GM20000 (cell line): ENCODE results near the gene BNIPL.

Experiments used
- DNase-seq: peaks from one replicate; pipeline ENCODE4 v3.0.0; 2012; ENCODE audit warnings: low spot score
- TF ChIP-seq, protein P1 (sequence below): IDR thresholded peaks from 2 replicates; pipeline ENCODE4 v1.5.1; 2012; ENCODE audit warnings: mild to moderate bottlenecking, control low read depth; ENCODE audit errors: extremely low read depth, missing control alignments

The BNIPL gene

DNA sequence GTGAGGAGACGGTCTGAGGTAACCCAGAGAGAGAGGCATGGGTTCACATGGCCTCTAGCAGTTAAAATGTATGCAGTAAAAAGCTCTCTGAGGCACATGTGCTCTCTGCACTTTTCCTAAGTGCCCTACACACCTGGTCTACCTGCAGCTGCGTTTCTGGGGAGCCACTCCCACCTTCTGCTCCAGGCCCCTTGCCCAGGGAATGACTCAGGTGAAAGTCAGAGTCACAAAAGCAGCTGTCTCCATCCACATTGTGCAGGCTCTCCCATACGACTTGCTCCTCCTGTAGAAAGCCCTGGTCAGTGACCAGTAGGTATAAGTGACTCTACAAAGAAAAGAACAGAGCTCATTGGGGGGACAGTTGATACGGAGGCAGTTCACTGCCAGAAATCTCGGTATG lies 38.4 kb upstream of the BNIPL start:
- TF ChIP-seq, protein P1, sequence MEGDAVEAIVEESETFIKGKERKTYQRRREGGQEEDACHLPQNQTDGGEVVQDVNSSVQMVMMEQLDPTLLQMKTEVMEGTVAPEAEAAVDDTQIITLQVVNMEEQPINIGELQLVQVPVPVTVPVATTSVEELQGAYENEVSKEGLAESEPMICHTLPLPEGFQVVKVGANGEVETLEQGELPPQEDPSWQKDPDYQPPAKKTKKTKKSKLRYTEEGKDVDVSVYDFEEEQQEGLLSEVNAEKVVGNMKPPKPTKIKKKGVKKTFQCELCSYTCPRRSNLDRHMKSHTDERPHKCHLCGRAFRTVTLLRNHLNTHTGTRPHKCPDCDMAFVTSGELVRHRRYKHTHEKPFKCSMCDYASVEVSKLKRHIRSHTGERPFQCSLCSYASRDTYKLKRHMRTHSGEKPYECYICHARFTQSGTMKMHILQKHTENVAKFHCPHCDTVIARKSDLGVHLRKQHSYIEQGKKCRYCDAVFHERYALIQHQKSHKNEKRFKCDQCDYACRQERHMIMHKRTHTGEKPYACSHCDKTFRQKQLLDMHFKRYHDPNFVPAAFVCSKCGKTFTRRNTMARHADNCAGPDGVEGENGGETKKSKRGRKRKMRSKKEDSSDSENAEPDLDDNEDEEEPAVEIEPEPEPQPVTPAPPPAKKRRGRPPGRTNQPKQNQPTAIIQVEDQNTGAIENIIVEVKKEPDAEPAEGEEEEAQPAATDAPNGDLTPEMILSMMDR, result no peak
- no peak for DNase-seq

DNA sequence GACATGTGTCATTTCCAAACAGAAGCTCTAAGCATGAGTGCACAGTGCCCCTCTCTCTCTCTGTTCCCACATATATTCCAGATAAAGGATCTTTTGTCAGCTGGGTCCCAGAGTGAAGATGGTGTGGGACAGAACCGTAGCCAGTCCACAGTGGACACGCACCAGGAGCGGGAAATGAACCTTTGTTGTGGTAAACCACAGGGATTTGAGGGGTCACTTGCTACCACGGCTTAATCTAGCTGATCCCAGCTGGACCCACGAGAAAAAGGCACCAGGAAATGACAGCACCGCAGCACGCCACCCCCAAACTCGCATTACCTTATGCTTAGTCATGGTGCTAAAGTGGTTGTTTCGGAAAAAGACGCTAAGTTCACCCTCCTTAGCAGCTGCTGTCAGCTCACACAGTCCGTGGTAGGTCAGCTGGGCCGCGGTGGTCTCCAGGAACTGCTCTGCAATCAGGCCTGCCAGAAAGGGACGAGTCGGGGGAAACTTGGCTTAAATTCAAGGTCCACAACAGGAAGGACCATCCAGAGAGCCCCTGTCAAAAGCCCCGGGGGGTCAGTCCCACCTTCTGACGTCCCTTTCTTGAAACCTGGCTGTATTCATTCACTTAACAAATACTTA lies 37.2 kb upstream of the BNIPL start:
- TF ChIP-seq, protein P1, result no peak
- no peak for DNase-seq

GRCh38 chr1:150999926-151000325 lies 36.5 kb upstream of the BNIPL start:
- DNase-seq, result no peak
- TF ChIP-seq, protein P1, result no peak

DNA sequence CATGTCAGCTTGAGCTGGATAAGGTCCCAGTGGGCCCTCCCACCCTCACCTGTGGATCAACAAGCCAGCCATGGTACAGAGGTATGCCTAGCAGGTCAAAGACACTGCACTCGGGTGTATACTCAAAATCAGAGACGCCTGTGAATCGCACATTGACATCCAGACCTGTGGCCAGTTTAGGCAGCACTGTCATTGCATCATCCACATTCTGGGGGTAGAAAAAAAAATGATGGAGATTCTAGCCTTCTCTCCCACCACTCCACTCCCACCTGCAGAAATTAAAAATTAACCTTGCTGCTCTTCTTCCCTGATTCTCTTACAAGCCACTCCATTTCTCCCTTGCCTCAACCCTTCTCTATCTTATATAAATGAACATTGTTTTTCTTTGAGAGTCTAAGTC lies 36.0 kb upstream of the BNIPL start:
- TF ChIP-seq, protein P1, result no peak
- no peak for DNase-seq

GRCh38 chr1:151001602-151002001 lies 34.8 kb upstream of the BNIPL start:
- DNase-seq, result no peak
- TF ChIP-seq, protein P1, result no peak

GRCh38 chr1:151002051-151002450 lies 34.3 kb upstream of the BNIPL start:
- no peak for DNase-seq
- TF ChIP-seq, protein P1, result no peak

DNA sequence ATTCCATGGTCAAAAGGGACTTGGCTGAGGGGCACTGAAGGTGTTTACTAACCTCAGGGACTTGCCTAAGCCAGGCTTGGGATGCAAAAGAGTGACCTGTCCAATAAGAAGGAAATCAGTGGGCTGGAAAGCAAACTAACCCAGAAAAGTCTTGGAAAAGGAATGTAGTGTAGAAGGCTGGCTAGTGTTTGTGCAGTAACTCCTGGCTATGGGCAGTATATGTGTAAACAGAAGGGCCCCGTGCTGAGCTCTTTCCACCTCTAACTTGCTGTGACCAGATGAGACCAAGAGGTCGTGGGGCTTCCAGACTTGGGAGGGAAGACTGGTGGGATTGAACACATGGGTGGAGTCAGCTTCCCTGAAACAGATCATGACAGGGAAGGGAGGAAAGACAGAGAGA lies 33.8 kb upstream of the BNIPL start:
- TF ChIP-seq, protein P1, result no peak

More for the DNA sequence above, 33.8 kb upstream of the BNIPL start:
- DNase-seq, result no peak
